Measurements from ENCODE around the gene PSG11.
"Not testable (repeated sequence)": the region's sequence is repeated elsewhere in the genome, so short reads cannot be mapped to it uniquely, and the experiment has no call there.

Gene PSG11

GRCh38 chr19:43005841-43006240, 20.4 kb downstream of the PSG11 start:
- peaks cover 20% of the 10 kb centered on the region for H3K27me3 Mint-ChIP-seq
- not testable (repeated sequence) for H3K4me3 Mint-ChIP-seq; DNase-seq; H3K4me1 Mint-ChIP-seq; H3K9me3 Mint-ChIP-seq; ATAC-seq; H3K36me3 Mint-ChIP-seq (ENCODE audit: low read depth); H3K27ac Mint-ChIP-seq

- not testable (repeated sequence) for H3K4me3 Mint-ChIP-seq; H3K4me1 Mint-ChIP-seq; H3K27ac Mint-ChIP-seq; H3K9me3 Mint-ChIP-seq; H3K36me3 Mint-ChIP-seq (ENCODE audit: low read depth); DNase-seq; ATAC-seq
- peaks cover 20% of the 10 kb centered on the region for H3K27me3 Mint-ChIP-seq
Observed at GRCh38 chr19:43004846-43005245, 21.4 kb downstream of the PSG11 start.

- not testable (repeated sequence) for H3K4me1 Mint-ChIP-seq; ATAC-seq; H3K36me3 Mint-ChIP-seq (ENCODE audit: low read depth); H3K9me3 Mint-ChIP-seq; H3K4me3 Mint-ChIP-seq; DNase-seq; H3K27ac Mint-ChIP-seq
- H3K27me3 Mint-ChIP-seq, result peaks cover 17% of the 10 kb centered on the region
Observed at GRCh38 chr19:43003634-43004033, 22.6 kb downstream of the PSG11 start.

GRCh38 chr19:43002948-43003347, 23.3 kb downstream of the PSG11 start:
- not testable (repeated sequence) for H3K27ac Mint-ChIP-seq; H3K36me3 Mint-ChIP-seq (ENCODE audit: low read depth); DNase-seq; ATAC-seq; H3K4me3 Mint-ChIP-seq; H3K9me3 Mint-ChIP-seq; H3K4me1 Mint-ChIP-seq
- H3K27me3 Mint-ChIP-seq, result peaks cover 17% of the 10 kb centered on the region

- H3K27ac Mint-ChIP-seq; H3K4me1 Mint-ChIP-seq; ATAC-seq; H3K9me3 Mint-ChIP-seq; H3K27me3 Mint-ChIP-seq; DNase-seq; H3K36me3 Mint-ChIP-seq (ENCODE audit: low read depth); H3K4me3 Mint-ChIP-seq: not testable (repeated sequence)
Observed at GRCh38 chr19:42996161-42996560, 30.1 kb downstream of the PSG11 start.

- ATAC-seq; H3K4me1 Mint-ChIP-seq; DNase-seq; H3K4me3 Mint-ChIP-seq; H3K36me3 Mint-ChIP-seq (ENCODE audit: low read depth); H3K27ac Mint-ChIP-seq; H3K9me3 Mint-ChIP-seq; H3K27me3 Mint-ChIP-seq: not testable (repeated sequence)
Observed at GRCh38 chr19:42992029-42992604, 34.2 kb downstream of the PSG11 start.

- H3K27ac Mint-ChIP-seq, result no peak overlapping the region
- H3K4me1 Mint-ChIP-seq, result no peaks in the 10 kb centered on the region
Observed at GRCh38 chr19:42989851-42990250, 36.4 kb downstream of the PSG11 start.

GRCh38 chr19:42989186-42989585, 37.1 kb downstream of the PSG11 start:
- not testable (repeated sequence) for ATAC-seq; H3K27ac Mint-ChIP-seq; H3K36me3 Mint-ChIP-seq (ENCODE audit: low read depth); DNase-seq; H3K4me1 Mint-ChIP-seq; H3K4me3 Mint-ChIP-seq; H3K9me3 Mint-ChIP-seq
- H3K27me3 Mint-ChIP-seq, result peaks cover 11% of the 10 kb centered on the region

More at GRCh38 chr19:42989851-42990250, 36.4 kb downstream of the PSG11 start:
- Mint-ChIP-seq H3K27me3 (peaks cover 11% of the 10 kb centered on the region), H3K36me3 (ENCODE audit: low read depth) (no peaks in the 10 kb centered on the region), H3K9me3 (no peaks in the 10 kb centered on the region), H3K4me3 (no peak overlapping the region)
- DNase-seq, result no peak
- ATAC-seq, result no peak

- not testable (repeated sequence) for H3K36me3 Mint-ChIP-seq (ENCODE audit: low read depth); H3K9me3 Mint-ChIP-seq
- peaks cover 11% of the 10 kb centered on the region for H3K27me3 Mint-ChIP-seq
Observed at GRCh38 chr19:42988206-42988605, 38.1 kb downstream of the PSG11 start.

GRCh38 chr19:42985588-42985987, 40.7 kb downstream of the PSG11 start:
- no peaks in the 10 kb centered on the region for H3K36me3 Mint-ChIP-seq (ENCODE audit: low read depth)
- no peak overlapping the region for H3K27ac Mint-ChIP-seq
- H3K9me3 Mint-ChIP-seq, result peaks cover 7% of the 10 kb centered on the region
- ATAC-seq (no peak), DNase-seq (no peak)
- H3K4me3 Mint-ChIP-seq, result no peak overlapping the region
- H3K4me1 Mint-ChIP-seq, result no peaks in the 10 kb centered on the region
- peaks cover 14% of the 10 kb centered on the region for H3K27me3 Mint-ChIP-seq

More at GRCh38 chr19:42988206-42988605, 38.1 kb downstream of the PSG11 start:
- not testable (repeated sequence) for H3K4me3 Mint-ChIP-seq, DNase-seq, ATAC-seq, H3K4me1 Mint-ChIP-seq, H3K27ac Mint-ChIP-seq

GRCh38 chr19:42982111-42982510, 44.2 kb downstream of the PSG11 start:
- not testable (repeated sequence) for DNase-seq; H3K4me3 Mint-ChIP-seq; ATAC-seq; H3K36me3 Mint-ChIP-seq (ENCODE audit: low read depth); H3K9me3 Mint-ChIP-seq; H3K4me1 Mint-ChIP-seq; H3K27ac Mint-ChIP-seq
- H3K27me3 Mint-ChIP-seq, result peaks cover 12% of the 10 kb centered on the region

GRCh38 chr19:42971451-42971850, 54.8 kb downstream of the PSG11 start:
- not testable (repeated sequence) for DNase-seq; ATAC-seq; H3K4me1 Mint-ChIP-seq; H3K9me3 Mint-ChIP-seq; H3K27me3 Mint-ChIP-seq; H3K27ac Mint-ChIP-seq; H3K36me3 Mint-ChIP-seq (ENCODE audit: low read depth); H3K4me3 Mint-ChIP-seq

GRCh38 chr19:42965176-42965575, 61.1 kb downstream of the PSG11 start:
- Mint-ChIP-seq H3K4me3 (no peak overlapping the region), H3K27ac (no peak overlapping the region), H3K27me3 (peaks cover 10% of the 10 kb centered on the region), H3K9me3 (no peaks in the 10 kb centered on the region), H3K36me3 (ENCODE audit: low read depth) (no peaks in the 10 kb centered on the region), H3K4me1 (no peaks in the 10 kb centered on the region)
- DNase-seq (no peak), ATAC-seq (no peak)

- no peak overlapping the region for H3K27ac Mint-ChIP-seq
- no peak for ATAC-seq
- H3K36me3 Mint-ChIP-seq (ENCODE audit: low read depth), result no peaks in the 10 kb centered on the region
- H3K9me3 Mint-ChIP-seq, result peaks cover 5% of the 10 kb centered on the region
- H3K27me3 Mint-ChIP-seq, result peaks cover 13% of the 10 kb centered on the region
- H3K4me1 Mint-ChIP-seq, result no peaks in the 10 kb centered on the region
- no peak for DNase-seq
- no peak overlapping the region for H3K4me3 Mint-ChIP-seq
Observed at GRCh38 chr19:42961119-42961518, 65.2 kb downstream of the PSG11 start.

All from activated naive CD8-positive, alpha-beta T cell treated with anti-CD3 and anti-CD28 coated beads, Interleukin-2, amount 50 U/mL, for 24 hours (primary cell).